Measurements from ENCODE around the gene NYNRIN. TPM values are rescaled to one million over a fixed set of nuclear protein-coding genes. Genes with fewer than 3 reads are reported as not detected.

Gene NYNRIN
- polyA plus RNA-seq, 1 donor from 2014 or later = 5.7 TPM

GRCh38 chr14:24398293-24398652 lies 530 bp upstream of the NYNRIN start:
- Histone ChIP-seq H4K20me1 (ENCODE audit: insufficient read depth) (no peaks in the 10 kb centered on the region), H3K79me2 (replicated peaks; ENCODE audit: insufficient read depth, low read length) (peaks cover 11% of the 10 kb centered on the region), H2AFZ (ENCODE audit: low read depth, low read length) (no peak overlapping the region), H3K36me3 (ENCODE audit: insufficient read depth, low read length) (no peaks in the 10 kb centered on the region), H3K27me3 (ENCODE audit: insufficient read depth, low read depth, low read length) (peaks cover 3% of the 10 kb centered on the region), H3K4me3 (ENCODE audit: low read length) (peak overlapping the region; percentile 82), H3F3A (ENCODE audit: insufficient read depth, low read length, poor library complexity, severe bottlenecking) (no peaks in the 10 kb centered on the region), H3K9ac (ENCODE audit: low read length) (no peak overlapping the region), H3K27ac (ENCODE audit: low read length) (no peak overlapping the region), H3K9me2 (ENCODE audit: insufficient read depth, low read length) (no peaks in the 10 kb centered on the region), H3K9me3 (ENCODE audit: low read length) (no peaks in the 10 kb centered on the region), H3K4me2 (ENCODE audit: low read length) (no peak overlapping the region)
- TF ChIP-seq RAD21 (conservative IDR thresholded peaks at IDR 0.05) (no peak), EZH2 (IDR thresholded peaks at IDR 0.05; ENCODE audit: borderline replicate concordance, insufficient read depth, low read length, poor library complexity, severe bottlenecking) (no peak), POLR2AphosphoS5 (IDR thresholded peaks at IDR 0.05) (no peak), SMC3 (conservative IDR thresholded peaks at IDR 0.05; ENCODE audit: poor library complexity) (no peak), REST (IDR thresholded peaks at IDR 0.05; ENCODE audit: borderline replicate concordance) (no peak), MXI1 (conservative IDR thresholded peaks at IDR 0.05; ENCODE audit: poor library complexity, severe bottlenecking) (no peak), TAF1 (IDR thresholded peaks at IDR 0.05; ENCODE audit: low read depth) (no peak)
- TF ChIP-seq, protein P1, sequence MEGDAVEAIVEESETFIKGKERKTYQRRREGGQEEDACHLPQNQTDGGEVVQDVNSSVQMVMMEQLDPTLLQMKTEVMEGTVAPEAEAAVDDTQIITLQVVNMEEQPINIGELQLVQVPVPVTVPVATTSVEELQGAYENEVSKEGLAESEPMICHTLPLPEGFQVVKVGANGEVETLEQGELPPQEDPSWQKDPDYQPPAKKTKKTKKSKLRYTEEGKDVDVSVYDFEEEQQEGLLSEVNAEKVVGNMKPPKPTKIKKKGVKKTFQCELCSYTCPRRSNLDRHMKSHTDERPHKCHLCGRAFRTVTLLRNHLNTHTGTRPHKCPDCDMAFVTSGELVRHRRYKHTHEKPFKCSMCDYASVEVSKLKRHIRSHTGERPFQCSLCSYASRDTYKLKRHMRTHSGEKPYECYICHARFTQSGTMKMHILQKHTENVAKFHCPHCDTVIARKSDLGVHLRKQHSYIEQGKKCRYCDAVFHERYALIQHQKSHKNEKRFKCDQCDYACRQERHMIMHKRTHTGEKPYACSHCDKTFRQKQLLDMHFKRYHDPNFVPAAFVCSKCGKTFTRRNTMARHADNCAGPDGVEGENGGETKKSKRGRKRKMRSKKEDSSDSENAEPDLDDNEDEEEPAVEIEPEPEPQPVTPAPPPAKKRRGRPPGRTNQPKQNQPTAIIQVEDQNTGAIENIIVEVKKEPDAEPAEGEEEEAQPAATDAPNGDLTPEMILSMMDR (IDR thresholded peaks at IDR 0.05; ENCODE audit: poor library complexity, severe bottlenecking) = no peak

GRCh38 chr14:24399447-24399822 lies 632 bp downstream of the NYNRIN start:
- Histone ChIP-seq H3K9me3 (ENCODE audit: low read length) (no peaks in the 10 kb centered on the region), H3K9me2 (ENCODE audit: insufficient read depth, low read length) (no peaks in the 10 kb centered on the region), H2AFZ (ENCODE audit: low read depth, low read length) (peak overlapping the region; percentile 91), H4K20me1 (ENCODE audit: insufficient read depth) (no peaks in the 10 kb centered on the region), H3K36me3 (ENCODE audit: insufficient read depth, low read length) (no peaks in the 10 kb centered on the region), H3F3A (ENCODE audit: insufficient read depth, low read length, poor library complexity, severe bottlenecking) (no peaks in the 10 kb centered on the region), H3K4me3 (ENCODE audit: low read length) (peak overlapping the region; percentile 82), H3K27ac (ENCODE audit: low read length) (no peak overlapping the region), H3K79me2 (replicated peaks; ENCODE audit: insufficient read depth, low read length) (peaks cover 11% of the 10 kb centered on the region), H3K9ac (ENCODE audit: low read length) (peak overlapping the region; percentile 76), H3K27me3 (ENCODE audit: insufficient read depth, low read depth, low read length) (peaks cover 3% of the 10 kb centered on the region), H3K4me2 (ENCODE audit: low read length) (peak overlapping the region; percentile 92)
- TF ChIP-seq EZH2 (IDR thresholded peaks at IDR 0.05; ENCODE audit: borderline replicate concordance, insufficient read depth, low read length, poor library complexity, severe bottlenecking) = no peak
- TF ChIP-seq POLR2AphosphoS5 (IDR thresholded peaks at IDR 0.05) = no peak
- TF ChIP-seq MXI1 (conservative IDR thresholded peaks at IDR 0.05; ENCODE audit: poor library complexity, severe bottlenecking) = no peak
- no peak for TF ChIP-seq SMC3 (conservative IDR thresholded peaks at IDR 0.05; ENCODE audit: poor library complexity)
- no peak for TF ChIP-seq REST (IDR thresholded peaks at IDR 0.05; ENCODE audit: borderline replicate concordance)
- TF ChIP-seq, protein P1 (IDR thresholded peaks at IDR 0.05; ENCODE audit: poor library complexity, severe bottlenecking) = no peak
- no peak for TF ChIP-seq TAF1 (IDR thresholded peaks at IDR 0.05; ENCODE audit: low read depth)
- TF ChIP-seq EP300 (conservative IDR thresholded peaks at IDR 0.05; ENCODE audit: poor library complexity, severe bottlenecking) = no peak
- TF ChIP-seq RAD21 (conservative IDR thresholded peaks at IDR 0.05) = no peak

Data from neural cell (in vitro differentiated cells).